ENCODE data around the gene NR4A1.

The NR4A1 gene

GRCh38 chr12:52043386-52044212 lies 7.6 kb upstream of the NR4A1 start:
- no peaks in the 10 kb centered on the region for H3K9me3 ChIP-seq (ENCODE audit: insufficient read depth, low read length)
- H3K79me2 ChIP-seq (ENCODE audit: insufficient read depth, low read length) = no peaks in the 10 kb centered on the region
- H3K9me2 ChIP-seq (replicated peaks; ENCODE audit: insufficient read depth, low read length) = no peaks in the 10 kb centered on the region
- no peak overlapping the region for H3K4me3 ChIP-seq (ENCODE audit: insufficient read depth, low read length, poor library complexity, severe bottlenecking)
- H2AFZ ChIP-seq (ENCODE audit: low read depth, low read length, severe bottlenecking) = no peak overlapping the region
- no peak overlapping the region for H3K9ac ChIP-seq (ENCODE audit: low read length)
- H3F3A ChIP-seq (ENCODE audit: insufficient read depth) = no peaks in the 10 kb centered on the region
- no peak for TF ChIP-seq CTCF (IDR thresholded peaks at IDR 0.05; ENCODE audit: insufficient read depth, low read length, poor library complexity, severe bottlenecking)
- TF ChIP-seq EZH2phosphoT487 (conservative IDR thresholded peaks at IDR 0.05; ENCODE audit: low read length) = no peak
- H3K27me3 ChIP-seq (ENCODE audit: low read length) = no peaks in the 10 kb centered on the region
- H4K20me1 ChIP-seq (ENCODE audit: low read depth, low read length) = no peaks in the 10 kb centered on the region
- no peak overlapping the region for H3K4me2 ChIP-seq (ENCODE audit: low read depth, low read length, poor library complexity, severe bottlenecking)
- H3K27ac ChIP-seq (ENCODE audit: low read depth, low read length) = no peak overlapping the region
- H3K36me3 ChIP-seq (ENCODE audit: low read length) = no peaks in the 10 kb centered on the region

- H3K9me2 ChIP-seq (replicated peaks; ENCODE audit: insufficient read depth, low read length) = no peaks in the 10 kb centered on the region
- H2AFZ ChIP-seq (ENCODE audit: low read depth, low read length, severe bottlenecking) = no peak overlapping the region
- no peaks in the 10 kb centered on the region for H3K9me3 ChIP-seq (ENCODE audit: insufficient read depth, low read length)
- no peak overlapping the region for H3K4me3 ChIP-seq (ENCODE audit: insufficient read depth, low read length, poor library complexity, severe bottlenecking)
- H3K36me3 ChIP-seq (ENCODE audit: low read length) = no peaks in the 10 kb centered on the region
- H3K9ac ChIP-seq (ENCODE audit: low read length) = no peak overlapping the region
- no peak for TF ChIP-seq EZH2phosphoT487 (conservative IDR thresholded peaks at IDR 0.05; ENCODE audit: low read length)
- no peak for TF ChIP-seq CTCF (IDR thresholded peaks at IDR 0.05; ENCODE audit: insufficient read depth, low read length, poor library complexity, severe bottlenecking)
- no peak overlapping the region for H3K27ac ChIP-seq (ENCODE audit: low read depth, low read length)
- H3K27me3 ChIP-seq (ENCODE audit: low read length) = no peaks in the 10 kb centered on the region
- H3F3A ChIP-seq (ENCODE audit: insufficient read depth) = no peaks in the 10 kb centered on the region
- H3K4me2 ChIP-seq (ENCODE audit: low read depth, low read length, poor library complexity, severe bottlenecking) = no peak overlapping the region
- no peaks in the 10 kb centered on the region for H4K20me1 ChIP-seq (ENCODE audit: low read depth, low read length)
- no peaks in the 10 kb centered on the region for H3K79me2 ChIP-seq (ENCODE audit: insufficient read depth, low read length)
Measured at GRCh38 chr12:52044292-52044983, 6.8 kb upstream of the NR4A1 start.

DNA sequence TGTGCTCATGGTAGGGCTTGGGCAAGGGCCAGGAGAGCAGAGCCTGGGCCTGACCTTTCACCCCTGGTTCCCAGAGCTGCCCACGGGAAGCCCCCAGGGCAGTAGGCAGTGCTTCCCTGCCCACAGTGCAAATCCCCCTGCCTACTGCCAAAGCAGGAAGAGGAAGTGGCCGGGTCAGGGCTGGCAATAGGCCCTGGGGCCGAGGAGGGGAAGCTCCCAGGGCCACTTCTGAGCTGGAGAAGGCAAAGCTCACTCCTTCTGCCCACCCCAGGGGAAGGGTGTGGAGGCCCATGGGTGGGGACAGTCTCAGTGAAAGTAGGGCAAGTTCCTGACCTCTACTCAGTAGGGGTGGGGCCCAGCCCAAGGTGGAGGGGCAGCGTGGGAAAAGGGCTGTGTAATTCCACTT lies 5.4 kb upstream of the NR4A1 start:
- Histone ChIP-seq H2AFZ (ENCODE audit: low read depth, low read length, severe bottlenecking) (no peak overlapping the region), H3K9me2 (replicated peaks; ENCODE audit: insufficient read depth, low read length) (no peaks in the 10 kb centered on the region), H3K9ac (ENCODE audit: low read length) (no peak overlapping the region), H3K4me3 (ENCODE audit: insufficient read depth, low read length, poor library complexity, severe bottlenecking) (no peak overlapping the region), H3K27ac (ENCODE audit: low read depth, low read length) (no peak overlapping the region), H4K20me1 (ENCODE audit: low read depth, low read length) (no peaks in the 10 kb centered on the region), H3K27me3 (ENCODE audit: low read length) (no peaks in the 10 kb centered on the region), H3F3A (ENCODE audit: insufficient read depth) (no peaks in the 10 kb centered on the region), H3K9me3 (ENCODE audit: insufficient read depth, low read length) (no peaks in the 10 kb centered on the region), H3K79me2 (ENCODE audit: insufficient read depth, low read length) (no peaks in the 10 kb centered on the region), H3K36me3 (ENCODE audit: low read length) (no peaks in the 10 kb centered on the region), H3K4me2 (ENCODE audit: low read depth, low read length, poor library complexity, severe bottlenecking) (no peak overlapping the region)
- TF ChIP-seq CTCF (IDR thresholded peaks at IDR 0.05; ENCODE audit: insufficient read depth, low read length, poor library complexity, severe bottlenecking) (no peak), EZH2phosphoT487 (conservative IDR thresholded peaks at IDR 0.05; ENCODE audit: low read length) (no peak)
